Brain microvascular endothelial cell (primary cell): ENCODE measurements around the gene DESI2.
"Not testable (repeated sequence)": the region's sequence is repeated elsewhere in the genome, so short reads cannot be mapped to it uniquely, and the experiment has no call there.

ENCODE experiments used
- DNase-seq: peaks from one replicate; pipeline ENCODE4 v3.0.0-alpha.2; 2020
- H3K27ac ChIP-seq: fragments of 250-450 bp; sonication (Bioruptor Pico); 2 replicates; pipeline ENCODE4 v1.5.1; 2020; ENCODE audit warnings: mild to moderate bottlenecking, moderate library complexity
- H3K27me3 ChIP-seq: fragments of 250-450 bp; sonication (Bioruptor Pico); replicated peaks from 2 replicates; pipeline ENCODE4 v1.5.1; 2020; ENCODE audit warnings: mild to moderate bottlenecking
- H3K36me3 ChIP-seq: fragments of 250-450 bp; sonication (Bioruptor Pico); replicated peaks from 2 replicates; pipeline ENCODE4 v1.5.1; 2020; ENCODE audit warnings: mild to moderate bottlenecking
- H3K4me3 ChIP-seq: 2 replicates; pipeline ENCODE4 v1.5.1; 2011; ENCODE audit warnings: low read depth, mild to moderate bottlenecking, control low read depth, low read length, moderate library complexity
- CTCF ChIP-seq: IDR thresholded peaks from 2 replicates; pipeline ENCODE4 v1.5.1; 2011; ENCODE audit warnings: low read depth, mild to moderate bottlenecking, moderate library complexity, low read length, control low read depth, inconsistent platforms; ENCODE audit errors: missing control alignments
- in situ Hi-C: cut with HindIII; loops from 2 replicates; pipeline ENCODE4 v1.10.0; 2017; ENCODE audit warnings: low sequenced_read_pairs, low pct_ligation_motif_present

Gene DESI2

DNA sequence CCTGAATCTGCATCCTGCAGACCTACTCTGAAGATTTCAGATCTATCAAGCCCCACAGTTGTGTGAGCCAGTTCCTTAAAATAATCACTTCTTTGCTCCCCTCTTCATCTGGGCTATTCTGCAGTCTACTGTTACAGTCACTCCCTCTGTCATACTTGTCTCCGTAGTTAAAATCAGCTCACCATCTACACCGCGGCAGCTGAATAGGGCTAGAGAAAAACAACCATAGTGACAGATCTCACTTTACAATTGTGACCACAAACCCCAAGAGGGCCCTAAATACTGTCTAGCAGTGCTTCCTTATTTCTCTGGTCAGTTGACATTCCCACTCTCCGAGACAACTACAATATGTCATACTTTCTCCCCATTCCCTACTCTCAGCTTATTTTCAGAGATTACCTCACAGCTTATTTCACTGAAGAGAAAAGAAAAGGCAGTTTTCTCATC is 12.9 kb downstream of the DESI2 start:
- in situ Hi-C loops = no loop called here
- Histone ChIP-seq H3K36me3 (no peaks in the 10 kb centered on the region), H3K4me3 (no peak overlapping the region), H3K27me3 (no peaks in the 10 kb centered on the region), H3K27ac (no peak overlapping the region)
- DNase-seq = peak; percentile 28
- no peak for TF ChIP-seq CTCF

- H3K27me3 ChIP-seq, H3K27ac ChIP-seq, in situ Hi-C loops, H3K4me3 ChIP-seq, DNase-seq, H3K36me3 ChIP-seq: not testable (repeated sequence)
Observed at GRCh38 chr1:244666672-244667418, 13.9 kb downstream of the DESI2 start.

- TF ChIP-seq CTCF = no peak
- no peak for DNase-seq
- in situ Hi-C loops = no loop called here
Observed at GRCh38 chr1:244667797-244668196, 14.9 kb downstream of the DESI2 start.

GRCh38 chr1:244672946-244673682 is 20.2 kb downstream of the DESI2 start:
- TF ChIP-seq CTCF = no peak
- no peaks in the 10 kb centered on the region for H3K27me3 ChIP-seq
- H3K36me3 ChIP-seq = no peaks in the 10 kb centered on the region
- in situ Hi-C loops = no loop called here
- peak overlapping the region; percentile 15 for H3K27ac ChIP-seq
- no peak overlapping the region for H3K4me3 ChIP-seq
- DNase-seq = peak; percentile 34

More at GRCh38 chr1:244667797-244668196, 14.9 kb downstream of the DESI2 start:
- no peaks in the 10 kb centered on the region for H3K27me3 ChIP-seq
- no peak overlapping the region for H3K4me3 ChIP-seq
- H3K36me3 ChIP-seq = no peaks in the 10 kb centered on the region
- H3K27ac ChIP-seq = no peak overlapping the region

DNA sequence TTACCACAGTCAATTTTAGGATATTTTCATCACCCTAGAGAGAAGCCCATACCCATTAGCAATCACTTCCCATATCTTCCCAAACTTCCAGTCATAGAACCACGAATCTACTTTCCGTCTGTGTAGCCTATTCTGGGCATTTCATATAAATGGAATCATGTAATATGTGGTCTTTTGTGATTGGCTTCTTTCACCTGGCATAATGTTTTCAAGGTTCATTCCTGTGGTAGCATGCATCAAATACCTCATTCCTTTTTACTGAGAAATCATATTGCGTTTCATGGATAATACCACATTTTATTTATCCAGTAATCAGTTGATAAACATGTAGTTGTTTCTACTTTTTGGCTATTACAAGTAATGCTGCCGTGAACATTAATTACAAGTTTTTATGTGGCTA is 21.5 kb downstream of the DESI2 start:
- in situ Hi-C loops = no loop called here
- Histone ChIP-seq H3K27me3 (no peaks in the 10 kb centered on the region), H3K4me3 (no peak overlapping the region), H3K36me3 (no peaks in the 10 kb centered on the region), H3K27ac (peak overlapping the region; percentile 4)
- DNase-seq = peak; percentile 32
- TF ChIP-seq CTCF = no peak

- DNase-seq = no peak
- no peaks in the 10 kb centered on the region for H3K27me3 ChIP-seq
- no peak overlapping the region for H3K4me3 ChIP-seq
- no peak for TF ChIP-seq CTCF
- in situ Hi-C loops = no loop called here
- no peak overlapping the region for H3K27ac ChIP-seq
- H3K36me3 ChIP-seq = no peaks in the 10 kb centered on the region
Observed at GRCh38 chr1:244675167-244675566, 22.2 kb downstream of the DESI2 start.
